Measurements from ENCODE around the gene NCBP1.
"Not testable (repeated sequence)": the region's sequence is repeated elsewhere in the genome, so short reads cannot be mapped to it uniquely, and the experiment has no call there.

Gene NCBP1, protein sequence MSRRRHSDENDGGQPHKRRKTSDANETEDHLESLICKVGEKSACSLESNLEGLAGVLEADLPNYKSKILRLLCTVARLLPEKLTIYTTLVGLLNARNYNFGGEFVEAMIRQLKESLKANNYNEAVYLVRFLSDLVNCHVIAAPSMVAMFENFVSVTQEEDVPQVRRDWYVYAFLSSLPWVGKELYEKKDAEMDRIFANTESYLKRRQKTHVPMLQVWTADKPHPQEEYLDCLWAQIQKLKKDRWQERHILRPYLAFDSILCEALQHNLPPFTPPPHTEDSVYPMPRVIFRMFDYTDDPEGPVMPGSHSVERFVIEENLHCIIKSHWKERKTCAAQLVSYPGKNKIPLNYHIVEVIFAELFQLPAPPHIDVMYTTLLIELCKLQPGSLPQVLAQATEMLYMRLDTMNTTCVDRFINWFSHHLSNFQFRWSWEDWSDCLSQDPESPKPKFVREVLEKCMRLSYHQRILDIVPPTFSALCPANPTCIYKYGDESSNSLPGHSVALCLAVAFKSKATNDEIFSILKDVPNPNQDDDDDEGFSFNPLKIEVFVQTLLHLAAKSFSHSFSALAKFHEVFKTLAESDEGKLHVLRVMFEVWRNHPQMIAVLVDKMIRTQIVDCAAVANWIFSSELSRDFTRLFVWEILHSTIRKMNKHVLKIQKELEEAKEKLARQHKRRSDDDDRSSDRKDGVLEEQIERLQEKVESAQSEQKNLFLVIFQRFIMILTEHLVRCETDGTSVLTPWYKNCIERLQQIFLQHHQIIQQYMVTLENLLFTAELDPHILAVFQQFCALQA

DNA sequence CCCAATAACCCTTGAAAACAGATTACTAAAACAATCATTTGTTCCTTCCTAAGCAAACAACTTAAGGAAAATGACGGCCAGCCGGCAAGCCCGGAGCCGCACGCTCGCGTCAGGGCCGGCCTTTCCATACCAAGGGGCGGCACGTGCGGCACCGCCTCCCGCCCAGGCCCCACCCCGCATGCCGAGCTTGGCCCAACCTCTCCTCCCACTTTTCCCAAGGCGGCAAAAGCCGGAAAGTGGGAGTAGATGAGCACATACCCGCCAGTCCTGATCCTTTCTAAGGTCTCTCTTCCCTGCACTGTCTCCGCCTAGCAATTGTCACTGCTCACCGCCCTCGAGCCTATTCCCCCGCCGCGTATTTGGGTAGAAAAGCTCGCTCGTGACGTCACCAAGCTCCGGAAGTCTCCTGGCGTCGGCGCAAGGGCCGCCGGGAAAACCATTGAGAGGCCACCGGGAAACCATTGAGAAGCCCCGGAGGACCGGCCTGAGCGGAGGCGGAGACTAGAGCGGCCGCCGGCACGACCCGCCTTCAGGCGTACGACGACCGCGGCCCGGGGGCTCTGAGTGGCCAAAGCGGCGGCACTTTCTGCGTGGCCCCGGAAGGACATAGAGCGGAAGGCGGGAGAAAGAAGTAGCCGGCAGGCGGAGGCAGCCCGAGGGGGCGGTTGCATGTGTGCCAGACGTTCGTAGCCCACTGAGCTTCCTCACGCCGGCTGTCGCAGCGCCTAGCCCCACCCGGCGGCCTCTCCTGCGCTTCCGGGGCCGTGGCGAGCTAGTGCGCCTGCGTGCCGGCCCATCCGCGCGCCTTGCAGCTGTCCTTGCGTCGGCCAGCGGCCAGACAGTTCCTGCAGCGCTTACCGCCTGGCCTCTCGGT lies at the start of gene NCBP1, which contains the start of gene TSTD2:
Gene NCBP1, plus strand, starts transcription at position 837 of the 874 bp plus-strand sequence. CDS start 61 bp downstream, outside the sequence.
Gene TSTD2, minus strand, starts transcription at position 384 of the 874 bp plus-strand sequence. CDS start 5,806 bp downstream, outside the sequence.
- DNase-seq = peak; percentile 95 to 96

DNA sequence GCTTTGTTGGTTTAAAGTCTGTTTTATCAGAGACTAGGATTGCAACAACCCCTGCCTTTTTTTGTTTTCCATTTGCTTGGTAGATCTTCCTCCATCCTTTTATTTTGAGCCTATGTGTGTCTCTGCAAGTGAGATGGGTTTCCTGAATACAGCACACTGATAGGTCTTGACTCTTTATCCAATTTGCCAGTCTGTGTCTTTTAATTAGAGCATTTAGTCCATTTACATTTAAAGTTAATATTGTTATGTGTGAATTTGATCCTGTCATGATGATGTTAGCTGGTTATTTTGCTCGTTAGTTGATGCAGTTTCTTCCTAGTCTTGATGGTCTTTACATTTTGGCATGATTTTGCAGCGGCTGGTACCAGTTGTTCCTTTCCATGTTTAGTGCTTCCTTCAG lies 48.8 kb upstream of the NCBP1 start:
- DNase-seq = not testable (repeated sequence)

DNA sequence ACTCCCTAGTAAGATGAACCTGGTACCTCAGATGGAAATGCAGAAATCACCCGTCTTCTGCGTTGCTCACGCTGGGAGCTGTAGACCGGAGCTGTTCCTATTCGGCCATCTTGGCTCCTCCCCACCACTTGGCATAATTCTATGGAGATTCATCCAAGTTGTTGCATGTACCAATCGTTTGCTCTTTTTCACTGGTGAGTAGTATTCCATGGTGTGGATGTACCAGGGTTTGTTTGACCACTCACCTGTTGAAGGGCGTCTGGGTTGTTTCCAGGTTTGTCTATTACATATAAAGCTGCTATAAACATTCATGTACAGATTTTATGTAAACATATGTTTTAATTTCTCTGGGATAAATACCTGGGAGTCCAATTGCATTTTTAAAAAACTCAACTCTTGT lies 46.7 kb upstream of the NCBP1 start:
- DNase-seq = not testable (repeated sequence)

DNA sequence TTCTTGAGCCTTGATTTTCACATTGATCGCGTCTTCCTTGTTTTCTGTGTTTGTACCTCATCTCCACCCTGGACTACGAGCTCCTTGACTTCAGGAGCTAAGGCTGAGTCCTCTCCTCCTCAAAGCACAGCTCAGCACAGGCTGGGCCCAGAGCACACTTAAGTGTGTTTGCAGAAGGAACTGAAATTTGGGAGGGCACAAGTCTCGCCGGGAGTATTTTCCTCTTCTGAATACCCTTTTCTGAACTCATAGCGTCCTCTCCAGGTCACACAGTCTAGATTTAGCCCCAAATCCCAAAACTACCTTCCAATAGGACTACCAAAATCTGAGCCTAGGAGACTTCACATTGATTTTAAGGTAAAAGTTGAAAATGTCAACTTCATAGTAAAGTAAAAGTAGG lies 42.1 kb upstream of the NCBP1 start:
- no peak for DNase-seq

DNA sequence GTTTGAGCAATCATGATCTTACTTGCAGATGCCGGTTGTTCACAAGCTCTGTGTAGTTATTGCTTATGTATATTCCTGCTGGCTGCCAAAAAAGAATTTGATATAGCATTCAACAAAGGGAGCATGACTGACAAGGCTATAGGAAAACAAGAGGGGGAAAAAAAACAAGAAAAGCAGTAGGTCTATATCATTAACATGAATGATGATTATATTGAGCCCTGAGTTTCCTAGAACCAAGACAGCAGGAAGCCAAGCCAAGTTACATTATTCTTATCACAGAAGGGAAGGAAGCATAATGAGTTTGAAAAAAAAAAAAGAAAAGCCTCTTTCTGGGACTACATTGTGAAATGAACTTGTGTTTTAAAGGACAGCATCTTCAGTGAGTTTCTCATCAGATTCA lies 41.5 kb upstream of the NCBP1 start:
- no peak for DNase-seq

DNA sequence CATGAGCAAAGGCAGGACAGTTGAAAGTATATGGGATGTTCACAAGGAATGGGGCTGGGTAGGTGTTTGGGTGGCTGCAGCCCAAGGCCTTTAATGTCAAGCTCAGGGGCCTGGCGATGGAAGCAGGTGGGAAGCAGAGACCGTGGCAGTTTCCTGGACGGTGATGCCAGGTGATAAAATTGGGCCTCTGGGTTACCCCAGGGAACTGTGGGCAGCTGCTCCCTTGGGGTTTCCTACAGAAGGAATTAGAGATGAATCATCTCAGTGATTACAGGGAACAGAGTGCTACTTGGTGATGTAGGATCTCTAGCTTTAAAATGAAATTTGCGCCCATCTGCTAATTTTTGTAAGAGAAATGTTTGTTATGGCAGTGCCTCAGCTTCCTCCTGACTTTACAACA lies 39.7 kb upstream of the NCBP1 start:
- DNase-seq = no peak

DNA sequence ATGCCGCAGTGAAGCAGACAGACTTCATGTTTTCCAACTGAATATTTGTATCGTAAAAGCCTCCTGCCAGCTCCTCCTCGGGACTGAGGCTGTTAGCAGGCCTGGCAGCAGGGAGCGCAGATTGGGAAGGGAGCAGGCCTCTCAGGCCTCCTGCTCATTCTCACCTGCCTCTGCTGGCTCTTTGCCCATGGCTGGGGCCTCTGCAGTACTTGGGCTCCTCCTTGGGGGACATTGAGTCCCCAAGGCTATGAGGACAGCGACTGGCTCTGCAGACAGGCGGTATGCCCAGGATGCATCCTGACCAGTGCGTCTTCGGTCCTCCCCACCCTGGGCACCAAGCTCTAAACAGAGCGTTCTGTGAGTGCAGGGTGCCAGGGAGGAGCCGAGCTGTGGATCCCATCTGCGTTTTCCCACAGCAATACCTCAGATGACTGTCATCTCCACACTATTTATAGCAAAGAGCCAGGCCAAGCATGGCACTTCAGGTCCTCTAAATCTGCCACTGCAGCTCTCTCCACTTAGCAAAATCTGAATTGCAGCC lies 39.2 kb upstream of the NCBP1 start:
- DNase-seq = no peak

DNA sequence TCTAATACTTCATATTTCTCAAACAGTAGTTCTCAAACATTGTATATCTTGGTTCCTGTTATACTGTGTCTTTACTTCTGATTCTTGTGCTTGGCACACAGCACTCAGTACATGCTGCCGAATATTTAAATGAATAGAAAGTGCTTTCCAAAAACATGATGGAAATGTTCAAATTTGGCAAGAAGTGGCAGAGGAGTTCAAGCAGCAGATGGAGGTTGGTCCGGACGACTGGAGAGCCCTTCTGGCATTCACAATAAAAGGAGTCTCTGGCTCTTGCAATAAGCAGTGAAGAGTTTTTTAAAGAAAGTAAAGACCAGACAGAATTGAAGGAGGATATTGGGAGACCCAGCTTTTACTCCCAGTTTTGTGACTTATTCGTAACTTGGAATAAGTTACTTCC lies 36.7 kb upstream of the NCBP1 start:
- DNase-seq = no peak

DNA sequence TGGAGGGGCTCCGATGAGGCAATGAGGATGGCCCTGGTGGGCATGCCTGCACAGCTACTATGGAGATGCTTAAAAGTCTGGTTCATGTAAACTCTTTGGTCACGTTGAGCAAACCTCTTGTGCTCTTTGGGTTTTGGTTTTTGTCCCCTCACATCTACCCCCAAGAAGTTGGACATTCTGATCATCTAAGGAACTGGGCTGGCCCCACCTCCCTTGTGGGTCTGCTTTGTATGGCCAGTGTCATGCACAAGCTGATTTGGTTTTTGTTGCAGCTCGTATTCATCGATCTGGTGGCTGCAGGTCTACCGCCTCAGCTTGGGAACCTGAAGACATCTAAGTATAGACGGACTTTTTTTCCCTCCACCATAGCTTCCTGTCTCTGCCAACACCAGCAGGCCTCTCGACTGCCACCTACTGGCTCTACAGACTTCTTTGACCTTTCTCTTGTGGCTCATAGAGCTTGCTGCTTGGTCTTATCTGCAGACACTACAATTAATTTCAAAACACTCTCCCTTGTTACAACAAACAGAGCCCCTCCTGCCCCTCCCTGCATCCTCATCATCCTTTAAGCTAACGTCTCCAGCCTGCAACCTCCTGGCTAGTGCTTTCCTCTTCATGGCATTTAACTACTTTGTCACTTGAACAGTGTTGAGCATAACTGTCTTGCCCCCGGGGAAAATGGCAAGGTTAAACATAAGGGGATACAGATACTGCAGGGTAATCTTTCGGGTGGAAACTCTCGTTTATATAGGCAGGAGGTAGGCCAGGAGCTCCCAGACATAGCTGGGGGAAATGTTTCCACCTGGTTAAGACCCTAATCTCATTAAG lies 34.9 kb upstream of the NCBP1 start:
- peak; percentile 81 to 83 for DNase-seq

DNA sequence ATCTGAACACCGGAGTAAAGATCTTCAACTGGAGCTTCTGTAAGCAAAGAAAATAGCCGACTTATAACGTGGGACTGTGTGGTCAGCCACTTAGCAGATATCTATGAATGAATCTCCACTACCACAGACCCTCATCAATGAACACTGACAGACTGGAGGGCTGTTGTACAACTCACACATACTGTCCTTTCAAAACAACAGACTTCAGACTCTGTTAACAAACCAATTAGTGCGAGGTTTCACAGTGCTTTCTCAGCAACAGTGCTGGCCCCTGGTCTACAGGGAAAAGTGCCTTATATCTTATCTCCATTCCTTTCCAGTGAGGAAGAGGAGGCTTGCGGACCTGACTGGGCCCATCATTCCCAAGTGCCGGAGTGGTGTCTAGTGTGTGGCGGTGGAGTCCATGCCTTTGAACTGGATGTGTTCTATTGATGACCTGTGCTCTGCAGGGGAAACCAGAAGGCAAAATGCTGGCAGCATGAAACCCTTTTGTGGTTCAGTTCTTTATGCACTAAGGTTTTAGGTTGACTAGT lies 34.2 kb upstream of the NCBP1 start:
- DNase-seq = no peak

DNA sequence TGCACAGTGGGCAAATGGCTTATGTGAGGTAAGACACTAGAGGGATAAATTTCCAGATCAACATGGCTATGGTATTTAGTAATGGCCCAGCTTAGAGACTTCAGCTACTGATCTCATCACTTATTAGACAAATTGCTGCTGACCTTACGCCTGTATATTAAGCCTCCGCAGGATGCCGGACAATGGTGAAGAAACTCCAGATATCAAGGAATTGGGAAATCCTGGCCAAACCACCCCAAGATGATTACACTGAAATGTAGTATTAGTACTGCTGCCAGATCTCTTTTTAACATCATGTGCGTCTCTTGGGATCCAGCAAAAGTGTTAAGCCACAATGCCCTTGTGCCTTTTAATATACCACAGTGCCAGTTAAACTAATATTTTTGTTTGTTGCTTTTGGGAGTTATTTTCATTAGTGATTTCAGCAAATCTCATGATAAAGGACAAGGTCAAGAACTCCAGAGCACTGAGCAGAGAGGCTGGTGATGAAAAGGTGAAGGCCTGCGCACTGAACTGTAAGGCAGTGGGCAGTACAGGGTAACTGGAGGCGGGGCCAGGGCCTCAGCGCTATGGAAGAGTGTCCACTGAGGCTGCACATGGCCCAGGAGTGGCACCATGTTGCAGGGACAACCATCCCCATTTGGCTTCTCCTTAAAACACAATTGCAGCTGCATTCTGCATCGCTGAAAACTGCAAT lies 32.9 kb upstream of the NCBP1 start:
- DNase-seq = no peak

DNA sequence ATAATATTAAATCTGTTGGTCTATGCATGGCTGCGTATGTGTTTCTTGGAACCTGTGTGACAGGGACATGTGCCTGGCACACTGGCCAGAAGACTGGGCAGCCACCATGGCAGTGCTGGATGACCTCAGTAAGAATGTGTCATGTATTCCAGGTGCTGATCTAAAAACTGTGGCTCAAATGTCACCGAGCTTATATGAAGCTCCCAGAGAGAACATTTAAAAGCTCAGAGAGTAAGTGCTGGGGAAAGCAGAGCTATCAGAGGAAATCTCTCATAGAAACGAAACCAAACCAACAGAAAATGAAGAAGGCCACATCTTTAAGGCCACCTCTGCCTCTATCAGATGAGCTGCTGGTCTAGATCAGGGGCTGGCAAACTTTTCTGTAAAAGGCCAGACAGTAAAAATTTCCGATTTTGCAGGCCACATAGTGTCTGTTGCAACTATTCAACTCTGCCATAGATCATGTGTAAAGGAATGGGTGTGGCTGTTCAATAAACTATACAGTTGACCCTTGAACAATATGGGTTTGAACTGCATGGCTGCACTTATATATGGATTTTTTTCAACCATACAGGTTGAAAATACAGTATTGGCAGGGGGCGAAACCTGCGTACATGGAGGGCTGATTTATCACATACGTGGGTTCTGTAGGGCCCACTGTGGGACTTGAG lies 32.3 kb upstream of the NCBP1 start:
- DNase-seq = no peak

DNA sequence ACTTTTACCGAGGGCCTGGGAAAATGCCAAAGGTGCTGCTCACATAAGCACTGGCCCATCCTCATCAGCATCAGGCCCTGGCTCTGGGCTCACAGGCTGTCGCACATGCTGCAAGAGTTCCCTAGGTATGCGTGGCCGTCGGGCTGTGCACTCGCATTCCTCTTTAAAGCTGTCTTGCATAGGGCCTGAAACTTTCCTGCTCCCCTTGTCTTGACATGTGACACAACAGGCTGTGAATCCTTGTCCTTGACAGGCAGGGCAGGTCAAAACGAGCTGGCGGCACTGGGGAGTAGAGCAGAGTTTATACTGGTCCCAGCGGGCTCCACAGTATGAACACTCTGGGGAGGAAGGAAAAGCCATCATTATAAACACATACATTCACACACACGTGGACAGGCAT lies 31.2 kb upstream of the NCBP1 start:
- DNase-seq = no peak

DNA sequence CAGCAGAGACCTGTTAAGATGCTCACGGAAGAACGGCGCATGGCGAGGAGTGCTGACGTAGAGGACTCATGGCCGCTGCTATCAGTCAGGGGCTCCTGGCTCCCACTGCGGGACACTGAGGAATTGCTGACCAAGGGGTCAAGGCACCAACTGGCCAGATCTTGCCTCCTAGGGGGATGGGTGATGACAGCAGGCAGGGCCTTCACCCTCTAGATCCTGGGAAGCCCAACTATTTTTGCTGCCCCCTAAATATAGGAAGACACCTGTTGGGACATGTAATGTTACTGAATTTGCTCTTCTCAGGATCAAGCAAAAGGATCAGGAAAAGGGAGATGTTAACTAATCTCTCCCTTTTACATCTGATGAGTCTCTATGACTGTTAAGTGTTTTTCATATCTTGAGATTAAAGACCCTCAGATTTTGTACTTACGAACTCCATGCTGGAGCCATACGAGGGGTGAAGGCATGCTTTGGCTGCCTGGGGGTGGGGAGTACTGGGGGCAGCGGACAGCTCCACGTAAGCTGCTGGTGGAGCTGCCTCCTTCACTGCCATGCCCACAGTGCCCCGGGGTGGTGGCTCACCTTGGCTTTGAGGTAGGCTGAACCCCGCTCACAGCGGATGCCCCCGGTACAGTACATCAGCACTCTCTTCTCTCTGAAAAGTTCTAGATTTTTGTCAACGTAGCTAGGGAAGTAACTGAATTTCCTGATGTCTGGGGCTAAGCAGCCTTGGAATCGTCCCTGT lies 28.5 kb upstream of the NCBP1 start:
- DNase-seq = no peak

DNA sequence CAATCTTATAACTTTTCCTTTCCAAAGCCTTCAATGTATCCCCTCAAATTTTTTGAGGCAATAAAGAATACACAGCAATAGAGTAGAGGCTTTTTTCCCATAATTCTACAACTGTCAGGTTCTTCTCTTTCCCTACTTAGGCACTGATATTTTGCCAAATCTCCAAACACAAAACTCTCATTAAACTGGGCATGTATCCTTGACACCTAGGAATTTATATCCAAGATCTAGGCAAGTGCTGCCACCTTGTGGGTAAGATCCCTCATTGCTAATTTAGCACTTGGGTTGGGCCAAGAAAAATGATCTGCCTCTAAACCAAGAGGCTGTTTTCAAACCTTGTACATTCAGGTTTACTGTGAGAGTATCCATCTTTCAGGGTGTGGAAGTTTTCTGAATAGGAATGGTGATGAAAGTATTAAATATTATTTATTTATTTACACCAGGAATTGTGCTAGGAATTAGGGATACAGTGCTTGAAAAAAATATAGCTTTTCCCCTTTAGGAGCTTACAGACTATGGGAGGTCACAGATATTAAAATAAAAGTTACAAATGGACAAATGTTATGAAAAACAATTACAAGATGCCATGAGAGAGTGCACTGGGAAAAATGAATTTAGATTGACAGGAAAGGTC lies 18.1 kb upstream of the NCBP1 start:
- peak; percentile 47 to 55 for DNase-seq

DNA sequence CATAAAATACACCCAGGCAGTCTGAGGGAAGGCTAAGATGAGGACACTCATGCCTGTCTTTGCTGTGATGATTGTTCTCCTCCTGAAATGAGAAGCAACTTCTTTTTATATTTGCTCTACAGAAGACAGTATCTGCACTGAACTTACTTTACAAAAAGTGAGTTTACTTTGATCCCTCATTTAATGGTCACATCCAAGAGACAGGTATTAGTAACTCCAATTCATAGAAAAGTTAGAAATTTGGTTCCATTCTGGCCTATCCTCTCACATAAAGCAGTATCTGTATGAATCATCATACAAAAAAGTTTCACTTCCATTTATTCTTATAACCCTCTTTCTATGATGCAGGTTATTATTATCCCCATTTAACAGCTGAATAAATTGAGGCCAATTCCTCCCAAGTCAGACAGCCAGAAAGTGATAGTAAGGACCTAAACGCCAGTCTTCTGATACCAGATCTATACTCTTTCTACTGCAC lies 15.6 kb upstream of the NCBP1 start:
- DNase-seq = no peak

DNA sequence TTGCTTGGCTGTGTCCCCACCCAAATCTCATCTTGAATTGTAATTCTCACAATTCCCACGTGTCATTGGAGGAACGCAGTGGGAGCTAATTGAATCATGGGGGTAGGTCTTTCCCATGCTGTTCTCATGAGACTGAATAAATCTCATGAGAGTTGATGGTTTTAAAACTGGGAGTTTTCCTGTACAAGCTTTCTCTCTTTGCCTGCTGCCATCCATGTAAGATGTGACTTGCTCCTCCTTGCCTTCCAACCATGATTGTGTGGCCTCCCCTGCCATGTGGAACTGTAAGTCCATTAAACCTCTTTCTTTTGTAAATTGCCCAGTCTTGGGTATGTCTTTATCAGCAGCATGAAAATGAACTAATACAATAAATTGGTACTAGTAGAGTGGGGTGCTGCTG lies 13.6 kb upstream of the NCBP1 start:
- DNase-seq = not testable (repeated sequence)

DNA sequence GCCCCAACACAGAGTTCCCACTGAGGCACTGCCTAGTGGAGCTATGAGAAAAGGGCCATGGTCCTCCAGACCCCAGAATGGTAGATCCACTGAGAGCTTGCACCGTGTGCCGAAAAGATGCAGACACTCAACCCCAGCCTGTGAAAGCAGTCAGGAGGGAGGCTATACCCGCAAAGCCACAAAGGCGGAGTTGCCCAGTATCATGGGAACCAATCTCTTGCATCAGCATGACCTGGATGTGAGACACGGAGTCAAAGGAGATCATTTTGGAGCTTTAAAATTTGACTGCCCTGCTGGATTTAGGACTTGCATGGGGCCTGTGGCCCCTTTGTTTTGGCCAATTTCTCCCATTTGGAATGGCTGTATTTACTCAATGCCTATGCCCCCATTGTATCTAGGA lies 11.1 kb upstream of the NCBP1 start:
- DNase-seq = not testable (repeated sequence)

DNA sequence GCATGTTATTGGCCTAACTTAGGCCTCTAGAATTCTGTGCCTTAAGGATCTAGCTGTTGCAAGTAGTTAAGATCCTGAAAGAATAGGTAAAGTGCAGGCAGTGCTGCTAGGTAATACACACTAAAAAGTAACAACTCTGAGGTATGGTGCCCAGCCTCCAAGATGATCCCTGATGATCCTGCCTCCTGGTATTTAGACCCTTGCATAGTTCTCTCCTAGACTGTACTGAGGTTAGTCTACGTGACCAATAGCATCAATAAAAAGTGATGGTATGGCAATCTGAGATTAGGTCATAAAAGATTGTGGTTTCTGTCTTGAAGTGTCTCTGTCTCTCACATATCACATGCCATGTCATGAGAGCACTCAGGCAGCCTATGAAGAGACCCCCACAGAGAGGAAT lies 9.7 kb upstream of the NCBP1 start:
- no peak for DNase-seq

Data from AML-193 (cell line).